WTC11 (cell line): ENCODE measurements around the gene HCFC1. TPM values are rescaled to one million over a fixed set of nuclear protein-coding genes. Genes with fewer than 3 reads are reported as not detected.

Experiments used
- ATAC-seq: fragments of 200-7000 bp; cut with Tn5 transposase; 2 replicates; pipeline ENCODE4 v1.10.0; 2021; ENCODE audit warnings: mild to moderate bottlenecking, moderate library complexity
- CTCF ChIA-PET: fragments of 300-600 bp; sonication (Branson Sonifier 250); formaldehyde crosslinking; loops from one replicate; lab custom pipeline; 2021; ENCODE audit warnings: antibody characterized with exemption; lab: Charles Lee
- POLR2A ChIA-PET: fragments of 350-600 bp; sonication (Branson Sonifier 250); formaldehyde crosslinking; loops from one replicate; lab custom pipeline; 2021; ENCODE audit warnings: antibody characterized with exemption; lab: Charles Lee
- DNase-seq: peaks from one replicate; pipeline ENCODE4 v3.0.0; 2021; ENCODE audit warnings: low spot score
- H3K27ac Mint-ChIP-seq: 2 replicates; pipeline ENCODE4 v1.8.0; 2021; ENCODE audit warnings: mixed read lengths
- H3K27me3 Mint-ChIP-seq: 2 replicates; pipeline ENCODE4 v1.8.0; 2021; ENCODE audit warnings: low read depth, mild to moderate bottlenecking, moderate library complexity, mixed read lengths
- H3K36me3 Mint-ChIP-seq: 2 replicates; pipeline ENCODE4 v1.8.0; 2021; ENCODE audit warnings: mixed read lengths
- H3K4me1 Mint-ChIP-seq: 2 replicates; pipeline ENCODE4 v1.8.0; 2022; ENCODE audit warnings: mixed read lengths
- H3K4me3 Mint-ChIP-seq: 2 replicates; pipeline ENCODE4 v1.8.0; 2021; ENCODE audit warnings: mild to moderate bottlenecking, moderate library complexity, mixed read lengths
- H3K9me3 Mint-ChIP-seq: 2 replicates; pipeline ENCODE4 v1.8.0; 2021; ENCODE audit warnings: mixed read lengths
- ARID4B ChIP-seq: sonication (generic); formaldehyde crosslinking; IDR thresholded peaks from 2 replicates; pipeline ENCODE4 v1.8.0; 2023; ENCODE audit warnings: missing genetic modification reagents, mild to moderate bottlenecking, borderline replicate concordance
- ATF2 ChIP-seq: sonication (generic); formaldehyde crosslinking; IDR thresholded peaks from 2 replicates; pipeline ENCODE4 v1.8.1; 2022; ENCODE audit warnings: low read depth, missing genetic modification reagents, borderline replicate concordance
- CDX4 ChIP-seq: fragments of 250-450 bp; sonication (Bioruptor Pico); IDR thresholded peaks from 2 replicates; pipeline ENCODE4 v1.9.0; 2021; ENCODE audit warnings: moderate library complexity, mild to moderate bottlenecking, inconsistent platforms, borderline replicate concordance
- ELF4 ChIP-seq: sonication (generic); formaldehyde crosslinking; IDR thresholded peaks from 2 replicates; pipeline ENCODE4 v1.8.1; 2022; ENCODE audit warnings: low read depth, mild to moderate bottlenecking, moderate library complexity, missing genetic modification reagents
- ESRRA ChIP-seq: sonication (generic); formaldehyde crosslinking; IDR thresholded peaks from 2 replicates; pipeline ENCODE4 v1.8.1; 2022; ENCODE audit warnings: mild to moderate bottlenecking, missing genetic modification reagents, borderline replicate concordance
- FOXJ3 ChIP-seq: sonication (generic); formaldehyde crosslinking; IDR thresholded peaks from 2 replicates; pipeline ENCODE4 v1.9.0; 2021; ENCODE audit warnings: missing genetic modification reagents, mild to moderate bottlenecking, borderline replicate concordance
- JAZF1 ChIP-seq: fragments of 250-450 bp; sonication (Bioruptor Pico); IDR thresholded peaks from 2 replicates; pipeline ENCODE4 v1.9.0; 2021; ENCODE audit warnings: moderate library complexity, mild to moderate bottlenecking, inconsistent platforms
- KAT7 ChIP-seq: sonication (generic); formaldehyde crosslinking; IDR thresholded peaks from 2 replicates; pipeline ENCODE4 v1.8.1; 2023; ENCODE audit warnings: missing genetic modification reagents, mild to moderate bottlenecking, borderline replicate concordance
- NFYB ChIP-seq: sonication (generic); formaldehyde crosslinking; conservative IDR thresholded peaks from 2 replicates; pipeline ENCODE4 v1.8.0; 2022; ENCODE audit warnings: low read depth, missing genetic modification reagents
- OVOL2 ChIP-seq: fragments of 250-450 bp; sonication (Bioruptor Pico); IDR thresholded peaks from 2 replicates; pipeline ENCODE4 v1.9.0; 2021; ENCODE audit warnings: mild to moderate bottlenecking, borderline replicate concordance
- SOX15 ChIP-seq: fragments of 250-450 bp; sonication (Bioruptor Pico); IDR thresholded peaks from 2 replicates; pipeline ENCODE4 v1.9.0; 2021; ENCODE audit warnings: mild to moderate bottlenecking
- STAT6 ChIP-seq: sonication (generic); formaldehyde crosslinking; conservative IDR thresholded peaks from 2 replicates; pipeline ENCODE4 v1.8.1; 2023; ENCODE audit warnings: mild to moderate bottlenecking, low read depth, missing genetic modification reagents, moderate library complexity
- TCF7 ChIP-seq: sonication (generic); formaldehyde crosslinking; IDR thresholded peaks from 2 replicates; pipeline ENCODE4 v1.8.0; 2022; ENCODE audit warnings: mild to moderate bottlenecking, low read depth, missing genetic modification reagents, moderate library complexity
- USF2 ChIP-seq: sonication (generic); formaldehyde crosslinking; IDR thresholded peaks from 2 replicates; pipeline ENCODE4 v1.8.1; 2023; ENCODE audit warnings: mild to moderate bottlenecking, missing genetic modification reagents, moderate library complexity
- ZNF532 ChIP-seq: fragments of 250-450 bp; sonication (Bioruptor Pico); IDR thresholded peaks from 2 replicates; pipeline ENCODE4 v1.9.0; 2021; ENCODE audit warnings: mild to moderate bottlenecking, borderline replicate concordance
- total RNA-seq: library from RNA; stranded (reverse); gene quantifications from 3 replicates; pipeline ENCODE4 v1.2.3, GENCODE V29; 2021

Gene HCFC1
- total RNA-seq, 1 experiment from 2014 or later = 130 TPM

- no peak for TF ChIP-seq ZNF532 (CRISPR knock-in tag)
- TF ChIP-seq OVOL2 (CRISPR knock-in tag) = no peak
- no peak for TF ChIP-seq SOX15
- TF ChIP-seq FOXJ3 = no peak
- TF ChIP-seq ARID4B (CRISPR knock-in tag) = no peak
- no peak for TF ChIP-seq TCF7 (CRISPR knock-in tag)
- no peak for TF ChIP-seq STAT6 (CRISPR knock-in tag)
Measured at GRCh38 chrX:153956044-153956907, 15.3 kb downstream of the HCFC1 start (continued).

- H3K36me3 Mint-ChIP-seq = peaks cover 39% of the 10 kb centered on the region
- ChIA-PET POLR2A (no interaction called here), CTCF (no interaction called here)
- no peak overlapping the region for H3K27ac Mint-ChIP-seq
- H3K4me3 Mint-ChIP-seq = no peak overlapping the region
- no peaks in the 10 kb centered on the region for H3K27me3 Mint-ChIP-seq
- H3K9me3 Mint-ChIP-seq = no peaks in the 10 kb centered on the region
- no peak for ATAC-seq
- DNase-seq = no peak
- no peaks in the 10 kb centered on the region for H3K4me1 Mint-ChIP-seq
- TF ChIP-seq USF2 (CRISPR knock-in tag) (no peak), OVOL2 (CRISPR knock-in tag) (no peak), CDX4 (CRISPR knock-in tag) (no peak), JAZF1 (no peak), ESRRA (CRISPR knock-in tag) (no peak), ELF4 (no peak), NFYB (no peak), ATF2 (no peak), KAT7 (CRISPR knock-in tag) (no peak)
Measured at GRCh38 chrX:153955228-153955732, 16.3 kb downstream of the HCFC1 start.
